Measurements from ENCODE around the gene COG4. TPM values are rescaled to one million over a fixed set of nuclear protein-coding genes. Genes with fewer than 3 reads are reported as not detected.
"Not testable (repeated sequence)": the region's sequence is repeated elsewhere in the genome, so short reads cannot be mapped to it uniquely, and the experiment has no call there.

The COG4 gene
- 29.2 TPM for total RNA-seq

DNA sequence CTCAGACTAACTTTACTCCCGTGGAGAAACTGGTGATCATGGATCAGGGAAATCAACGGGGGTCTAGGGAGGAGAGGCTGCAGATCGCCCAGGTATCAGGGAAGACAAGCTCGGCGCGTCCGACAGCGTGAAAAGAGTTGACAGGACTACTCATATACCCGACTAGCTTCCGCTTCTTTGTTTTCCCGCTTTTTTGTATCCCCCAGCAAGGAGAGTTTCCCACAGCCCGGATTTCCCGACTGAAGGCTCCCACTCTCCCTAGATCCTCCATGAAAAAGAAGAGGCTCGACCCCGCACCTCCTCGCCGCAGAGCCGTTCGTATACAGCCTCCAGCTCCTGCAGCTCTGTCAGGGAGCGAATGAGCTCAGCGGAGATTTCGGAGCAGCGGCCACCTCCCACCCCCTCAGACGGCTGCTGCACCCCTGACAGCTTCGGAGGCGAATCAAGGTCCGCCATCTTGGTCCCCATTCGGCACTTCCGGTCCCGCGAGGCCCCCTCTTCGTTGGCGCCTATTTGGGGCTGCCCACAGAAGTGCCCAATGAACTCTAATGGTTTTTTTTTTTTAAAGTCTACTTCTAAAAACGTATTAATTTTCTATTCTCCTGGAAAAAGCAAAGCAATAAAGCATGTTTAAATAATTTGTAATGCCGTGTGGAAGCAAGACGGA is at the start of gene COG4:
COG4 (minus strand) TSS at position 479 of the 667 bp plus-strand sequence; CDS start at position 468, 11 bp downstream.
- peak; percentile 83 for DNase-seq

DNA sequence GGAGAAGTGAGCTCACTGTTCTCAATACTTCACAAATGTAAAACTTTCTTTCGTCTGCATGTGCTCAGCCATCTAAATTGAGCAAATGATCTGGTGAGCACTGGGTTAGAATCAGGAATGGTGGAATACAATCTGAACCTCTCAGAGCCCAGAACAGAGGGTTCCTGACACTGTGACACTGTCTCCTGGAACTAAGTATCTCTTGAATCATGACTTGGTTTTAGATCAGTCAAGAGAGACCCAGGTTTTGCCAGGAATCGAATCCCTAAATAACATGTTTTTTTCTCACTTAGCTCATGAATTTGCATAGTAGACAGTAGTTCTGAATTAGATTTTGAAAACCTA is 49.5 kb upstream of the COG4 start:
- DNase-seq, result no peak

DNA sequence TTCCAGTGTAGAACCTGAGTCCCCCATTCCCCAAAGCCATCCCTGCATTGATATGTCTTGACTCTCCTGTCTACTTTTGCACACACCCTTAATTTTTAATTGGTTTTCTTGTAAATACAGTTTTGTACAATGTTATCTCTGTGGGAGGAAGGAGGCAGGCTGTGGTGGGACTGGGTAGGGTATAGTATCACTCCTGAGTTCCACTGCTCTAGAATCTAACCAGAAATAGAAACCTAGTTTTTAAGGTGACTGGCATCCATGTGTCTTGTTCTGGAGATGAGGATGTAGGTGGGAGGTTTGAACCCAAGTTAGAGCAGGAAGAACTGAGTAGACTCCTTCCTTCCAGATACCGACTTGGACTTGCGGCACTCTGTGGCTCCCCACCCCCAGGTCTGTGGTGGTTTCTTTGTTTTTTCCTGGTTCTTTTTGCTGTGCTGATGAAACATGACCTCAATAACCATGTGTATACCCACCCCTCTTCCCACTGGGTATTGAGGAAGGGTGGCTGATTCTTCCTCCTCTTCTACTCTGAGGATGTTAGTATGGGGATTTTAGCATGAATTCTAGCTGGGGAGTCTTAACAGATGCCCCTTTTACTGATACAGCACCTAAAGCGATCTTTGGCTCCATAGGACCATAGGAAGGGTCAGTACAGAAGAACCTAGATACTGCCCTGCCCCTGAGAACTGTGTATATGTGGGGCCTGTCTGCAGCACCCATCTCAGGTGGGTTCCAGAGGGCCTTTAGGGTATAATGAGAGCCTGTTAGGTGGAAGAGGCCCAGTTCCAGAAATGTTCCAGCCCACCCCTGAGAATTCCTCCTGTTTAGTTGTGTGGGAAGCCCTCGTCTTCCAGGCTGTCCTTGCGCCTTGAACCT is 48.9 kb upstream of the COG4 start:
- no peak for DNase-seq

- DNase-seq, result no peak
Observed at GRCh38 chr16:70571623-70572022, 48.3 kb upstream of the COG4 start.

GRCh38 chr16:70570967-70571570 is 47.7 kb upstream of the COG4 start:
- DNase-seq, result no peak

GRCh38 chr16:70569752-70570151 is 46.4 kb upstream of the COG4 start:
- no peak for DNase-seq

DNA sequence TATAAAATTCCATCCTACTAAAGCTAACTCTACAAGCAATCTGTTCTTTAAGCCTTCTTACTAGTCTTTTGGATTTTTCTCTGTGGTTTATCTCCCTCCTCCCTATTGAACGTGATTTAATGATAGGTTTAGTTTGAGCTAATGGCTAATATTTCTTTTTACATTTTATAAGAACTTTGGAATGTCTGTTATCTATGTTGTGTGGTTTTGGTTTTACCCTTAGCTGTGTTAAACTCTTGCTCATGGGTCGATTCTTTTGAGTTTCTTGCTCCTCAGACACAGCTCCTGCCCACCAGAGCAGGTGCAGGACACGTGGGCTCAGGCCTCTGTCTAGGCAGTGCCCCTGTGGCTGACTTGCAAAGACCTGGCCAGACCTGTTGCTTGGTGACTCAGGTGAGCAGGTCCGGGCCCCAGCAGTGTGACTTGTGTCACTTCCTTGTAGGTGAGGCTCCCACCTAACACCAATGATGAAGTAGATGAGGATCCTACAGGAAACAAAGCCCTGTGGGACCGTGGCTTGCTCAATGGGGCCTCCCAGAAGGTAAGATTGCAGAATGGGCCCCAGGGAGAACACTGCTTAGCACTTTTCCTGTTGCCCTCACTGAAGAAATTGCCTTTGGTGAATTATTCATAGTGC is 45.4 kb upstream of the COG4 start:
- DNase-seq, result no peak

GRCh38 chr16:70565053-70565452 is 41.7 kb upstream of the COG4 start:
- no peak for DNase-seq

GRCh38 chr16:70563636-70564035 is 40.3 kb upstream of the COG4 start:
- no peak for DNase-seq

GRCh38 chr16:70561623-70562022 is 38.3 kb upstream of the COG4 start:
- peak; percentile 29 for DNase-seq

DNA sequence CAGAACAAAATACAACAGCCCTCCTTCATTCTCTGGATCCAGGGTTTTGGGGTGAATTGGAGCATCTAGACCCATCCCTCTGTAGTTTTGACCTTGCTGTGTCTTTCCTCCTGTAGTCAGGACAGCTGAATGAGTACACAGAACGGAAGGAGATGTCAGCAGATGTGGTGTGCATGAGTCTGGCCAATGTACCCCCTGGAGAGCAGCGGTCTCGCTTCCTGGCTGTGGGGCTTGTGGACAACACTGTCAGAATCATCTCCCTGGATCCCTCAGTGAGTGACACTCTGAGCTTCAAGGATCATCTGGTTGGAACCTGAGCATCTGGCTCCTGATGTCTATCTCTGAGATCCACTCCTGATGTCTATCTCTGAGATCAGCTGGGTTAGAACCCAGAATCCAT is 32.7 kb upstream of the COG4 start:
- DNase-seq, result no peak

DNA sequence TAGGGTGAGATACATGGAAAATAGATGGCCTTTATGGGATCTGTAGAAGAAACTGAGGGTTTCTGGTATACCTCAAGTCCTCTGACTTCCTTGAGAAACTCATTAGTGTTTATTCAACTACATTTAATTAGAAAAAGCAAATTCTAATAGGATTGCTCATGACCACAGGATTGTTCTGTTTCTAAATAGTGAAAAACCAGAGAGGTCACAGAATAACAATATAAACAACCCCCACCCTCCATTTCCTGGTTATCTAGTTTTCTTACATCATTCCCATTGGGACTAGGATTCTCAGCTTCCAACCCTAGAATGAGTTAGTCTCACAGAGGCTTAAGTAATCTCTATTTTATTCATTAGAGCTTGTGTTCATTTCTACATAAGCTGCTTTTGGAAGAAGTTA is 30.3 kb upstream of the COG4 start:
- no peak for DNase-seq

GRCh38 chr16:70552675-70553074 is 29.3 kb upstream of the COG4 start:
- DNase-seq, result no peak

DNA sequence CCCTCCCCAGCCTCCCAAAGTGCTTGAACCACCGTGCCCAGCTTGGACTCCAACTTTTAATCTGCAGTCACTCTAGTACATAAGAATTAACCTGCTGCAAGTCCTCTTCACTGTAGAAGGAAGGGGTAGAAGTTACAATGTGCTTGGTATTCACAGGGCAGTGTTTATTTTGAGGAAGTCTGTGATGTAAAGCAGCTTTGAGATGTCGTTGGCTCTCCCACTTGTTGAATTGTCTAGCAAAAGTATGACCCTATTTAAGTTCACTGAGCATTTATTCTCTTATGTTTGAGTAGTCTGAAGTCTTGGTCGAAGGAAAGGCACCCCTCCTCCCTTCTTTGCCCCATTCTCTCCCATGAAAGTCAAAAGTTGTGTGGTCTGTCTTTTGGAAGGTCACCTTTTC is 28.4 kb upstream of the COG4 start:
- no peak for DNase-seq

- no peak for DNase-seq
Observed at GRCh38 chr16:70550082-70550481, 26.7 kb upstream of the COG4 start.

DNA sequence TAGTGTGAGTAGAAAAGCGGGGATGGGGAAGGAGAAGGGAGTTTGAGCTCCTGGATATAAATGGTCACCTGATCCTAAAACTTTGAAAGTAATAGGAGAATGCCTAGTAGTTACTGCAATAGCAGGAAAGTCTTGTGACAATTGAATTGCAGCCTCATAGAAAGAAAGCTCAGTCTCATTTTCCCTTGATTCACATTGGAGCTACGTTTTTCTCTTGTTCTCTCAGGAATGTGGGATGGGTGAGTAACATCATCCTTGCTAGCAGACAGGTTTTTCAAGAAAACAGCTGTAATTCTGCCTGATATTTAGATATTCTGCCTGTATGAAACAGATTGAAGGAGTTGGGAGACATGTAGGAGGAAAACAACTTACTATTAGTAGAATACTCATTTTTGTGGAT is 25.6 kb upstream of the COG4 start:
- no peak for DNase-seq

DNA sequence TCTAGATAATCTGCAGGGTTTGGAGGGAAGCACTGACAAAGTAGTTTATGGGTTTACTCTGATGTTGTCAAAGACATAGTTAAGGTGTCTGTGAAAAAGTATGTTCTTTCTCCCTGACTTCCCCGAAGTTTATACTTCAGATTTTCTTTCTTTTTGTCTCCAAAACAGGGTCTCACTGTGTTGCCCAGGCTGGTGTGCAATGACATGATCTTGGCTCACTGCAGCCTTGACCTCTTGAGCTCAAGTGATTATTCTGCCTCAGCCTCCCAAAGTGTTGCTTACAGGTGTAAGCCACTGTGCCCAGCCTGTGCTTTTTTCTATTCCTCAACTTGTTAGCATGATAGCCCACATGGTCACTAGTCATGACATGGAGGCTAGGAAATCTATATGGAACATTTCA is 21.2 kb upstream of the COG4 start:
- DNase-seq, result no peak

DNA sequence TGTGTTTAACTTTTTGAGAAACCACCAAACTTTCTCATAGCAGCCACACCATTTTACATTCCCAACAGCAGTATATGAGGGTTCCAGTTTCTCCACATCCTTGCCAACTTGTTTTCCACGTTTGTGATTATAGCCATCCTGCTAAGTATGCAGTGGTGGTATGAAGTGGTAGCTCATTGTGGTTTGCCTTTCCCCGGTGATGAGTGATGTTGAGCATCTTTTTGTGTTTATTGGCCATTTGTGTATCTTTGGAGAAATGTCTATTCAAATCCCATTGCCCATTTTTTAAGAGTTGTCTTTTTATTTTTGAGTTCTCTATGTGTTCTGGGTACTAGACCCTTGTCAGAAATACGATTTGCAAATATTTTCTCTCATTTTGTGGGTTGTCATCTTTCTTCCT is 17.6 kb upstream of the COG4 start:
- DNase-seq, result no peak

DNA sequence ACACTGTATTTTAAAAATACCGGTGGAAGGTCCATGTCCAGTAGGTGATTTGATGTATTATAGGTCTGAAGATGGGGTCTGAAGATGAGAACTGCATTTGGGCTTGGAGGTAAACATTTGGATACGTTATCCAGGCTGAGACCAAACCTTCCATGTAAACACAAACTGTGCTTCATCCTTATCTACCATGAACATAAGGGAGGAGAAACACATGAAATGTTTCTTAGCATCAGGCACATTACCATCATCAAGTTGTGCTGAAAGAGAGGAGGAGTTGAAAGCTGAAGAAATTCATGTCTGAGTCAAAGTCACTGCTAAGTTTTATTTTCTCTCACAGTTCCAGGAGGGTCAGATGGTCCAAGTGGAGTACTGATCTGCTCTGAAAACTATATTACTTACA is 11.6 kb upstream of the COG4 start:
- no peak for DNase-seq

GRCh38 chr16:70529954-70530353 is 6.6 kb upstream of the COG4 start:
- DNase-seq, result not testable (repeated sequence)

DNA sequence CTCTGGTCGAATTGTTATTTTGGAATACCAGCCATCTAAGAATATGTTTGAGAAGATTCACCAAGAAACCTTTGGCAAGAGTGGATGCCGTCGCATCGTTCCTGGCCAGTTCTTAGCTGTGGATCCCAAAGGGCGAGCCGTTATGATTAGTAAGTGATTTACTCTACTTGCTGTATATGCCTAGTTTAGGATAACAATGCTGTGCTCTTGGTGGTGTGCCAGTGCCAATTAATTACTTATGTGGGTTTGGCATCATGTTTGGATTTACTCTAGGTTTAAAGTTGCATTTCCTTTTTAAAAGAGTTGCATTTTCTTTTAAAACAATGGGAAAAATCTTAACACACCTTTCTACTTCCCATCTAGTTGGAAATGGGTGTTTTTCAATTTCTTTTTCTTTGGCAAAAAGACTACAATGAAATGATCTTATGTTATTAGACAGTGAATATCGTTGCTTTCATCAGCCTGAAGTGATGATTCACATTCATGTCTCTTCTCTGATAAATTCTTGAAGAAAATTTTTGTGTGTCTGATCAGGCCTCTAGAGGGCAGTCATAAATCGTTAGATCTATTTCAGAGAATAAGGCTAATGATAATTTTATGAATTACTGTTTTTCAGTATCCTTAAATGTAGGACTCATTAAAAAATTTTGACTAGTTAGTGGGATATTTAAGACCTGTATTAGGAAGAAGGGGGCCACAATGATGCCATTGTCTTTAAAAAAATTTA is 5.9 kb upstream of the COG4 start:
- DNase-seq, result no peak

DNA sequence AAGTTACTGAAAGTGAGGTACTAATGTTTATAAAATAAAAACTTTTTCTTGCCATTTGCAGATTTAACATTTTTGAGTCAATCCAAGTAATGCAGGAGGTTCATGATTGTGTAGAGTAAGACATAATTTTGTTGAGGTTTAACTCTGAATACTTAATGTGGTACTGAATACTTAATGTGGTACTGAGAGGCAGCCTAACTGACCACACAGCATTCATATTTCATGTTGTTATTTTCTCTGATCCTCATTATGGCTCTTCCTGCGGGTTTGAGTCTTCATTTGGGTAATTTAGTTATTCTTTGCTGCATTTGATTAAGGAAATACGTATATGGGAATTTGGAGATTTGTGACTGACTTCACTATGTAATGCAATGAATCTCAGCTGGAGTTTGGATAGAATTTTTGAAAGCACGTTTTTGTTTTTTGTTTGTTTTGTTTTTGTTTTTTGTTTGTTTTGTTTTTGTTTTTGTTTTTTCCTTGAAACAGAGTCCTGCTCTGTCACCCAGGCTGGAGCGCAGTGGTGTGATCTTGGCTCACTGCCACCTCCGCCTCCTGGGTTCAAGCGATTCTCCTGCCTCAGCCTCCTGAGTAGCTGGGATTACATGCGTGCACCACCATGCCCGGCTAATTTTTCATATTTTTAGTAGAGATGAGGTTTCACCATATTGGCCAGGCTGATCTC is 4.1 kb upstream of the COG4 start:
- DNase-seq, result no peak

All from occipital lobe (tissue), 2 donors.